Activated effector memory CD4-positive, alpha-beta T cell treated with anti-CD3 and anti-CD28 coated beads, Interleukin-2, amount 50 U/mL, for 16 hours (primary cell): ENCODE results near the gene TPCN1.

Experiments
- DNase-seq: peaks from one replicate; pipeline ENCODE4 v3.0.0-alpha.2; 2020

Gene TPCN1

GRCh38 chr12:113242560-113242959, 21.3 kb downstream of the TPCN1 start:
- no peak for DNase-seq

- DNase-seq = no peak
These were observed 22.8 kb downstream of the TPCN1 start for GRCh38 chr12:113244047-113244460.

DNA sequence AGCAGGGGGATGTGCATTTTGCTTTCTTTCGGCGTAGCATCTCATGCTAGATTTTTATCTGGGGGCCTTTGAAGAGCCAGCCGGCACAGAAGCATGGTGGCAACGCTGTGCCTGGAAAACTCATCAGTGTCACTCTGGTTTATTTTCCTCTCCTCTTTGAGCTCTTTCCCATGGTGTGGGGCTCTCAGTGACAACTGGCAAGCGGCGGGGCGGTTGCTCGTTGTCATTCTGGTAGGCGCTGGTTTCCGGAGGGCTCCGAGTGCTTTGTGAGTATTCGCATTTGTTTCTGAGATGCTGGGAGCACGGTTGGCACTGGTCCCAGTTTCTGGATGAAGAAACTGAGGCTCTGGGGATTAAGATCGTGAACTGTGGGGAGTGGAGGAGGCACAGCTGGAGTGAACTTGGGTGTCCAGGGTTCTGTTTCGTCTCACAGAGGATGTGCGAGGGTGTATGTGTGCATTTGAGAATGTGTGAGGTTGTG, 23.3 kb downstream of the TPCN1 start:
- DNase-seq = no peak

GRCh38 chr12:113245695-113246477, 24.6 kb downstream of the TPCN1 start:
- no peak for DNase-seq

- no peak for DNase-seq
These were observed 25.3 kb downstream of the TPCN1 start for GRCh38 chr12:113246478-113247122.

GRCh38 chr12:113247123-113248050, 26.1 kb downstream of the TPCN1 start:
- no peak for DNase-seq

DNA sequence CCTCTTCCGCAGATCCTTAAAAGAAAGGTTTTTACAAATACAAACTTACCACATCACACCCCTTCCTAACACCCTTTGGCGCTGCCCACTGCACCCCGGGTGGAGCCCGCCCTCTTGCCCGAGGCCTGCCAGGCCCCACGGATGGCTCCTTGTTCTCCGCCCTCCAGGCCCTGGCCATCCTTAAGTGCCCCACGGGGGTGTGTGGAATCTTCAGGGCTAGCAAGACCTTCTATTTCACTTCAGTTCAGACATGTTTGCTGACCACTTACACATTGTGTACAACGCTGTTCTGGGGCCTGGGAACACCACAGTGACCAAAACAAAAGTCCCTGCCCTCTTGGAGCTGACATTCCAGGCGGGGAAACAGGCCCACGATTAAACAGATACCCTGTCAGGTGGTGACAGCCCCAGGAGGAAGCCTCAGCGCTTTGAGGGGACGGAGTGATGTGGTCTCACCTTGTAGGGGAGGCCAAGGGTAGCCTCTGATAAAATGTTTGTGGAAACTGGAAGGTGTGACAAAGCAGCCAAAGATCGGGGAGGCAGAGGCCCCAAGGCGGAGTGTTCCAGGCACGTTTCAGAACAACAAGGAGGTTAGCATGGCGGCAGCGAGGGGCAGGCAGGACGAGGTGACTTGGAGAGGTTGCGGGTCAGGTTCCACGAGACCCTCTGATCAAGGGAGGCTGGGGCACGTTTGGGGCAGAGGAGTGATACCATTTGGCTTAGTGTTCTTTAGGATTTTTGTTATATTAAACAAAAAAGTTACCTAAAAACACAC, 27.0 kb downstream of the TPCN1 start:
- DNase-seq = no peak

- no peak for DNase-seq
These were observed 27.7 kb downstream of the TPCN1 start for GRCh38 chr12:113248842-113249435.

DNA sequence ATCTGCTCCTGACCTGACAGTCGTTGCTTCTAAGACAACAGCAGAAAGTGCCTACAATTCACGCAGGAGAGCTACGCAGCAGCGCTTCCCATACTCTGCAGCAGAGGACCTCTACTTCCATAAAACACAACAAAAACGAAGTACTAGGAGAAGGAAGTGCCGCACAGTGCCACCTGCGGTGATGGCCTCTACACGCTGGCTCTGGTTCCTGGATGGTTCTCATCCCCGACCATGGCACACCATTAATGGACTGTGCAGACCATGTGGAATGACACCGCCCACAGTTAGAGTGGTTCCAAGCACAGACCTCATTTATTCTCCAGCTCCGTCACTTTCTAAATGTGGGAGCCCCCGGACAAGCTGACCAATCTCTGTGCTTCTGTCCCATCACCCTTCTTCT, 28.3 kb downstream of the TPCN1 start:
- DNase-seq = no peak

DNA sequence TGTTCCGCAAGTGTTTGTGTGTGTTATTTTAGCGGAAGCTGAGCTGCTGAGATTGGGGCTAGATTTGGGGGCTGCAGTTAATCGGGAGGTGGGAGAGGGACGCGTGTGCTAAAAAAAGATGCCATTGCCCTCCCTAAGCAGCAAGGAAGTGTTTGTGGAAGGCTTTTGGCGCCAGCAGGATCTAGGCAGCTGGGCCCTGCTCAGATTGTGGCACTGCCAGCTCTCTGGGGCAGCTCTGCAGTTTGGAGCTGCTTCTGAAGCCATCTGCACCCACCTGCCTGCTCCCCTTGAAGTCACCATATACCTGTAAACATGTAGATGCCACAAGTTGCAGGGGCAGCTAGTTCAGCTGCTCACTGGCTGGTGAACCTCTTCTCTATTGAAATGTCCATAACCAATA, 28.8 kb downstream of the TPCN1 start:
- no peak for DNase-seq

- DNase-seq = no peak
These were observed 30.3 kb downstream of the TPCN1 start for GRCh38 chr12:113251404-113252070.

DNA sequence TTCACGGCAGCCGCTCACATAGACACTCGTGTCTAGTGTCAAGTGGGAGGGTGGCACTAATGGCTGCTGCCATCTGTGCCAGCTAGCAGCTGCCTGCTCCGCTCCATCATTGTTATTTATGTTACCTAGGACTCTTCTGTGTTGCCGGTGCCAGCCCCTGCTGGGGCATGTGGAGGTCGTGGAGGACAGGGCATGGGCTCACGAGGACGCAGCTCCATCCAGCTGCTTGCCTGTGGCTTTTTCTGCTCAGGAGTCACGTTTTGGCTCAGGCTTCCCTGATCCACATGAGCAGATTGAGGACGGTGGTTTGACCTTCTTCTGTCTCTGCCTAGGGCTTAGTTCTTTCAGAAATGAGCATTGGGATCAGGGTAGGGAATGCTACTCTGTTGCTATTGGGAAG, 31.2 kb downstream of the TPCN1 start:
- DNase-seq = no peak

GRCh38 chr12:113253532-113254285, 32.4 kb downstream of the TPCN1 start:
- no peak for DNase-seq

GRCh38 chr12:113254298-113254697, 33.0 kb downstream of the TPCN1 start:
- no peak for DNase-seq

GRCh38 chr12:113257564-113257963, 36.3 kb downstream of the TPCN1 start:
- no peak for DNase-seq

GRCh38 chr12:113260127-113260526, 38.9 kb downstream of the TPCN1 start:
- DNase-seq = no peak

- no peak for DNase-seq
These were observed 39.5 kb downstream of the TPCN1 start for GRCh38 chr12:113260636-113261300.

- DNase-seq = no peak
These were observed 40.7 kb downstream of the TPCN1 start for GRCh38 chr12:113261847-113262470.

DNA sequence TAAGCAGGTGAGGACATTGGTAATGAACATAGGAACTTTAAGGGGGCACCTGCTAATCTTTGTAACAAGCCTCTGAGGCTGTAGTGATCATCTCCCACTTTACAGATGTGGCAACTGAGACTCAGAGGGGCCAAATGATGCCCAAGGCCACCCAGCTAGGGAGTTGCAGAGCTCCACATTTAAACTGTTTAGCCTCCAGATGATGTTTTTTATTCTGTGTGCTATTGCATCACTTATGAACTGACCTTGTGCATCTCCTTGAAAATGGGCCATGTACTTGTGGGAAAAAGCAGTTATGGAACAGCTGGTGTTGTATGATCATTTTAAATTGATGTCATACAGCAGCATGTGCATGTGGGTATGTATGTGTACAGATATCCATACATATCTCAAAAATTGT, 41.4 kb downstream of the TPCN1 start:
- no peak for DNase-seq
